HFFc6 (cell line): ENCODE results near the gene CKAP5. TPM values are rescaled to one million over a fixed set of nuclear protein-coding genes. Genes with fewer than 3 reads are reported as not detected.

Experiments used
- DNase-seq: peaks from one replicate; pipeline ENCODE4 v3.0.0-alpha.2; 2018
- H3K27ac Mint-ChIP-seq: 2 replicates; pipeline ENCODE4 v1.8.0; 2020; ENCODE audit warnings: mild to moderate bottlenecking, mixed read lengths
- H3K27me3 Mint-ChIP-seq: 2 replicates; pipeline ENCODE4 v1.8.0; 2021; ENCODE audit warnings: mild to moderate bottlenecking, moderate library complexity, mixed read lengths; ENCODE audit not compliant: insufficient read depth
- H3K36me3 Mint-ChIP-seq: 2 replicates; pipeline ENCODE4 v1.8.0; 2021; ENCODE audit warnings: low read depth, mixed read lengths
- H3K4me1 Mint-ChIP-seq: 2 replicates; pipeline ENCODE4 v1.8.0; 2020; ENCODE audit warnings: low read depth, mixed read lengths
- H3K4me3 Mint-ChIP-seq: 2 replicates; pipeline ENCODE4 v1.8.0; 2020; ENCODE audit warnings: mild to moderate bottlenecking, moderate library complexity, mixed read lengths
- H3K9me3 Mint-ChIP-seq: 2 replicates; pipeline ENCODE4 v1.8.0; 2020; ENCODE audit warnings: mild to moderate bottlenecking, mixed read lengths
- total RNA-seq, 6 experiments: library from RNA; stranded (reverse); fragmentation: NEBNext Ultra II Directional; extraction: Animal tissue kit (Norgen Biotek cat#: 25700); gene quantifications; 2 replicates in 1 of 6; 3 replicates in 5 of 6; pipeline ENCODE4 v1.2.3, GENCODE V29; 2021
- TF ChIP-seq, protein P1 (sequence below): fragments of 200-600 bp; sonication (generic); IDR thresholded peaks from 2 replicates; pipeline ENCODE4 v1.5.0; 2021; ENCODE audit warnings: antibody characterized with exemption, mild to moderate bottlenecking

The CKAP5 gene
- total RNA-seq, 6 experiments from 2014 or later, result 87.8 to 125 (median 116) TPM

DNA sequence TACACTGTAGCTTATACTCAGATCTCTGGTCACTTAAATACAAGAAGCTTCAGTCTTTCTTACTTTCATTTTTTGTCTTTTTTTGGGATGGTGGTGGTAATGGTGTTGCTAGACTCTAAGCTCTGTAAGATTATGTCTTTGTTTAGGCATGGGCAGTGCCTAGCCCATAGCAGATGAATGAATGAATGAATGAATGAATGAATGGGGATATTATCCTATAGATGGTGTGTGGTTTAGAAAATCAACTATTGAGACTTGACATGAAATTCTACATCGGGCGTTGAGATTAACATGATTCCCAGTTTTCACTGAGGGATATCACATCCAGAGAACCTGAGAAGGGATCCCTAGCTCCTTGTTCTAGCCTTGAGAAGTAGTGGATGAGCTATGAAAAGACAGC, 9.8 kb upstream of the CKAP5 start:
- H3K27ac Mint-ChIP-seq, result no peak overlapping the region
- H3K4me3 Mint-ChIP-seq, result no peak overlapping the region
- H3K4me1 Mint-ChIP-seq, result no peaks in the 10 kb centered on the region
- peaks cover 3% of the 10 kb centered on the region; the same call in 1 of the 2 replicates for H3K27me3 Mint-ChIP-seq
- no peak for DNase-seq
- no peaks in the 10 kb centered on the region for H3K36me3 Mint-ChIP-seq
- TF ChIP-seq, protein P1, sequence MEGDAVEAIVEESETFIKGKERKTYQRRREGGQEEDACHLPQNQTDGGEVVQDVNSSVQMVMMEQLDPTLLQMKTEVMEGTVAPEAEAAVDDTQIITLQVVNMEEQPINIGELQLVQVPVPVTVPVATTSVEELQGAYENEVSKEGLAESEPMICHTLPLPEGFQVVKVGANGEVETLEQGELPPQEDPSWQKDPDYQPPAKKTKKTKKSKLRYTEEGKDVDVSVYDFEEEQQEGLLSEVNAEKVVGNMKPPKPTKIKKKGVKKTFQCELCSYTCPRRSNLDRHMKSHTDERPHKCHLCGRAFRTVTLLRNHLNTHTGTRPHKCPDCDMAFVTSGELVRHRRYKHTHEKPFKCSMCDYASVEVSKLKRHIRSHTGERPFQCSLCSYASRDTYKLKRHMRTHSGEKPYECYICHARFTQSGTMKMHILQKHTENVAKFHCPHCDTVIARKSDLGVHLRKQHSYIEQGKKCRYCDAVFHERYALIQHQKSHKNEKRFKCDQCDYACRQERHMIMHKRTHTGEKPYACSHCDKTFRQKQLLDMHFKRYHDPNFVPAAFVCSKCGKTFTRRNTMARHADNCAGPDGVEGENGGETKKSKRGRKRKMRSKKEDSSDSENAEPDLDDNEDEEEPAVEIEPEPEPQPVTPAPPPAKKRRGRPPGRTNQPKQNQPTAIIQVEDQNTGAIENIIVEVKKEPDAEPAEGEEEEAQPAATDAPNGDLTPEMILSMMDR, result no peak
- H3K9me3 Mint-ChIP-seq, result no peaks in the 10 kb centered on the region

DNA sequence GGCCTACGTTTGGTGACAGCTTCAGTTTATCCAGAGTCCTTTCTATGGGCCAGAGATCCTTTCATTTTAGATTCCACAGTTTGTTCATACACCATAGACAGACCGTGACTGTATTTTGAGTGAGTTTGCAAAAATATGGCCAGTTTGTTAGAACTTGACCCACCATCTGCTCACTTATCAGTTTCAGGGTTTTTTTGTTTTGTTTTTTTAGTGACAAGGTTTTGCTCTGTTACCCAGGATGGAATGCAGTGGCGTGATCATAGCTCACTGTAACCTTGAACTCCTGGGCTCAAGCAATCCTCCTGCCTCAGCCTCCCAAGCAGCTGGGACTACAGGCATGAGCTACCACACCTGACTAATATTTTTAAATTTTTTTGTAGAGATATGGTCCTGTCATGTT, 9.1 kb upstream of the CKAP5 start:
- peaks cover 3% of the 10 kb centered on the region; the same call in 1 of the 2 replicates for H3K27me3 Mint-ChIP-seq
- no peaks in the 10 kb centered on the region for H3K9me3 Mint-ChIP-seq
- no peak overlapping the region for H3K4me3 Mint-ChIP-seq
- no peak overlapping the region for H3K27ac Mint-ChIP-seq
- no peaks in the 10 kb centered on the region for H3K4me1 Mint-ChIP-seq
- H3K36me3 Mint-ChIP-seq, result no peaks in the 10 kb centered on the region
- TF ChIP-seq, protein P1, result no peak
- no peak for DNase-seq

DNA sequence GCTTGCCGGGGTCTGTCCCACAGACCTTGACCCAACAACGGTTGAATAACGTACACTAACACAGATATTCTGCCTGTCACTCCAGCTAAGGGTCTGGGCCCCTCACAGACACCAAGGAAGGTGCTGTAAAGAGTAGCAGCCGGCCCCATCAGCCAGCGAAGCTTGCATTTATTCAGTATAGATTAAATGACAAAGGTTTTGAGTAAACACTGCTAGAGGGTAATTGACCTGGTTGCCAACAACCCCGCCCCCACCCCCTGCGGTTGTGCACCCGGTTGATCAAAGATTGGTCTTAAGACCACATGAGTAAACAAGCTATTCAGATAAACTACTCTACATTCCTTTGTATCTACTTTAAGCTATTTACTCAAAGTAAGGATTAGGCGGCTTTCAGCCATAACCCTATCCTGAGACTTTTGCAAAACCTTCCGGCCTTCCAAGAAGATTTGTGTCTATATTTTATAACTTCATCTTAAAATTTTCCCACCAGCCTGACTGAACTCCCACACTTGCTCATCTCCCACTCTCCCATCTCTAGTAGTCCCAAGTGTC, 4.8 kb upstream of the CKAP5 start:
- no peak for DNase-seq
- 0 out of 2 replicates have a peak, but pooled peaks cover 2% of the 10 kb centered on the region for H3K27me3 Mint-ChIP-seq
- no peaks in the 10 kb centered on the region for H3K36me3 Mint-ChIP-seq
- no peak overlapping the region for H3K4me3 Mint-ChIP-seq
- H3K27ac Mint-ChIP-seq, result no peak overlapping the region
- peaks cover 9% of the 10 kb centered on the region for H3K4me1 Mint-ChIP-seq
- TF ChIP-seq, protein P1, result no peak
- H3K9me3 Mint-ChIP-seq, result no peaks in the 10 kb centered on the region

- Mint-ChIP-seq H3K27me3 (0 out of 2 replicates have a peak, but pooled peaks cover 2% of the 10 kb centered on the region), H3K4me1 (peaks cover 14% of the 10 kb centered on the region), H3K9me3 (no peaks in the 10 kb centered on the region), H3K4me3 (no peak overlapping the region), H3K27ac (no peak overlapping the region), H3K36me3 (peaks cover 6% of the 10 kb centered on the region; the same call in 1 of the 2 replicates)
- DNase-seq, result no peak
- TF ChIP-seq, protein P1, result no peak
Measured at GRCh38 chr11:46849631-46850030, 3.6 kb upstream of the CKAP5 start.

- TF ChIP-seq, protein P1, result no peak
- peak overlapping the region; percentile 99 for H3K4me3 Mint-ChIP-seq
- H3K9me3 Mint-ChIP-seq, result no peaks in the 10 kb centered on the region
- H3K27ac Mint-ChIP-seq, result peak overlapping the region; percentile 94
- peaks cover 40% of the 10 kb centered on the region for H3K4me1 Mint-ChIP-seq
- peaks cover 3% of the 10 kb centered on the region for H3K27me3 Mint-ChIP-seq
- peaks cover 17% of the 10 kb centered on the region for H3K36me3 Mint-ChIP-seq
- no peak for DNase-seq
Measured at GRCh38 chr11:46846510-46846830, 390 bp upstream of the CKAP5 start.

DNA sequence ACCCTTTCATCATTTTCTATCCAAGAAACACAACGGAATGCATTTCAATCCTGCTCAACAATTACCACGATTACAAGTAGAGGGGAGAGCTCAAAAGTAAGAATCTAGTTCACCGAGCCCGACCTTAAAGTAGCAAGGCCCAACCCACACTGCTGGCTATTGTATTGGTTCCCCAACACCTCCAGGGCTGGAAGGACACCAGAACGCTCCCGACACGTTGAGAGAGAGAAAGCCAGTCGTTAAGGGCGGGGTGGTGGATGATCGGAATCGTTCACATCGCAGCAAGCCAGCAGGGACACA, 690 bp downstream of the CKAP5 start:
- Mint-ChIP-seq H3K27me3 (peaks cover 3% of the 10 kb centered on the region), H3K4me3 (peak overlapping the region; percentile 93), H3K4me1 (peaks cover 45% of the 10 kb centered on the region), H3K27ac (peak overlapping the region; percentile 83), H3K36me3 (peaks cover 17% of the 10 kb centered on the region), H3K9me3 (no peaks in the 10 kb centered on the region)
- TF ChIP-seq, protein P1, result no peak
- peak; percentile 3 for DNase-seq
